Measurements from ENCODE around the gene CNOT8.
"Not testable (repeated sequence)": the region's sequence is repeated elsewhere in the genome, so short reads cannot be mapped to it uniquely, and the experiment has no call there.

The CNOT8 gene

GRCh38 chr5:154818471-154819116 is 39.8 kb upstream of the CNOT8 start:
- no peak overlapping the region for H3K4me2 ChIP-seq (ENCODE audit: low read length)
- no peak overlapping the region for H3K4me3 ChIP-seq (ENCODE audit: low read depth, low read length)
- H3K9ac ChIP-seq = no peak overlapping the region
- TF ChIP-seq, protein P1, sequence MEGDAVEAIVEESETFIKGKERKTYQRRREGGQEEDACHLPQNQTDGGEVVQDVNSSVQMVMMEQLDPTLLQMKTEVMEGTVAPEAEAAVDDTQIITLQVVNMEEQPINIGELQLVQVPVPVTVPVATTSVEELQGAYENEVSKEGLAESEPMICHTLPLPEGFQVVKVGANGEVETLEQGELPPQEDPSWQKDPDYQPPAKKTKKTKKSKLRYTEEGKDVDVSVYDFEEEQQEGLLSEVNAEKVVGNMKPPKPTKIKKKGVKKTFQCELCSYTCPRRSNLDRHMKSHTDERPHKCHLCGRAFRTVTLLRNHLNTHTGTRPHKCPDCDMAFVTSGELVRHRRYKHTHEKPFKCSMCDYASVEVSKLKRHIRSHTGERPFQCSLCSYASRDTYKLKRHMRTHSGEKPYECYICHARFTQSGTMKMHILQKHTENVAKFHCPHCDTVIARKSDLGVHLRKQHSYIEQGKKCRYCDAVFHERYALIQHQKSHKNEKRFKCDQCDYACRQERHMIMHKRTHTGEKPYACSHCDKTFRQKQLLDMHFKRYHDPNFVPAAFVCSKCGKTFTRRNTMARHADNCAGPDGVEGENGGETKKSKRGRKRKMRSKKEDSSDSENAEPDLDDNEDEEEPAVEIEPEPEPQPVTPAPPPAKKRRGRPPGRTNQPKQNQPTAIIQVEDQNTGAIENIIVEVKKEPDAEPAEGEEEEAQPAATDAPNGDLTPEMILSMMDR (IDR thresholded peaks at IDR 0.05) = no peak
- no peak overlapping the region for H2AFZ ChIP-seq
- H3K79me2 ChIP-seq = no peaks in the 10 kb centered on the region
- no peaks in the 10 kb centered on the region for H3K36me3 ChIP-seq (ENCODE audit: control insufficient read depth, insufficient read depth, low read length)
- no peaks in the 10 kb centered on the region for H3K27me3 ChIP-seq (ENCODE audit: control insufficient read depth, insufficient read depth, low read length)
- H3K27ac ChIP-seq = peak overlapping the region; percentile 33
- H3K4me1 ChIP-seq = peaks cover 5% of the 10 kb centered on the region
- no peaks in the 10 kb centered on the region for H3K9me3 ChIP-seq (ENCODE audit: control insufficient read depth, low read length)

DNA sequence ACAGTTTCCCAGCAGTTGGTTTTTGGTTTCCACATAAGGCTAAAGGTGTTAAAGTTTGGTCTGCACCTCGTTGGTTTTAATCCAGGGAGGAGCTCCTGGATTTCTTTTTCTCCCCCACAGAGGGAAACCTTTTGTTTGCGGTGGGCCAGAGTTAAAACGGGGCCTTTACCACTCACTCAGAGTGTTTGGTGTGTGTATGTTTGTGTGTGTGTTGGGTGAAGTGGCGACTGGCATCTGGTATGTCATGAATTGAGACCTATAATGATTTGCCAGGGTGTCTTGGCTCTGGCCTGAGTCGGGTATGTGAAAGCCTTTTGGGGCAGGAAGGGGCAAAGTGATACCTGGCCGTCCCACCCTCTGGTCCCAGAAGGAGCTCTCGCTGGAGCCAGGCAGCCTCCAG is 38.9 kb upstream of the CNOT8 start:
- Histone ChIP-seq H3K4me1 (peaks cover 5% of the 10 kb centered on the region), H3K36me3 (ENCODE audit: control insufficient read depth, insufficient read depth, low read length) (no peaks in the 10 kb centered on the region), H3K4me2 (ENCODE audit: low read length) (no peak overlapping the region), H3K27ac (no peak overlapping the region), H3K9me3 (ENCODE audit: control insufficient read depth, low read length) (no peaks in the 10 kb centered on the region), H3K79me2 (peaks cover 4% of the 10 kb centered on the region), H3K9ac (no peak overlapping the region), H3K27me3 (ENCODE audit: control insufficient read depth, insufficient read depth, low read length) (no peaks in the 10 kb centered on the region), H3K4me3 (ENCODE audit: low read depth, low read length) (no peak overlapping the region), H2AFZ (no peak overlapping the region)
- TF ChIP-seq, protein P1 (IDR thresholded peaks at IDR 0.05) = no peak

DNA sequence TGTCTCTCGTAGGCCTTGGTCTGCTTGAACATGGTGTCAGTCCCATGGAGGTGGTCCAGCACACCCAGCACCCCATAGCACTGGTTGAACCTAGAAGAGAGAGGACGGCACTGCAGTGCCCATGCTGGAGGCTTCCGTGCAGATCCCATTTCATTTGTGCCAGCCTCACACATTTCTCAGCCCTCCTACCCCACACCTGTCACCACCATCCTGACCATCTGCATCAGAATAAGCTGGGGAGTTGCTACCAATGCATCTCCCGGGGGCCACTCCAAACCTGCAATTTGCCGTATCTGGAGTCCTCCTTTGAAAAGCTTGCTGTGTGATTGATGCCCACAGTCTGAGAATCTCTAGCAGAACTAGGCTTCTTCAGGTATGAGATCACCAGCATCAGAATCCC is 38.0 kb upstream of the CNOT8 start:
- Histone ChIP-seq H3K9me3 (ENCODE audit: control insufficient read depth, low read length) (no peaks in the 10 kb centered on the region), H3K36me3 (ENCODE audit: control insufficient read depth, insufficient read depth, low read length) (no peaks in the 10 kb centered on the region), H3K4me3 (ENCODE audit: low read depth, low read length) (no peak overlapping the region), H2AFZ (no peak overlapping the region), H3K4me1 (peaks cover 5% of the 10 kb centered on the region), H3K79me2 (peaks cover 4% of the 10 kb centered on the region), H3K27ac (no peak overlapping the region), H3K9ac (no peak overlapping the region), H3K4me2 (ENCODE audit: low read length) (no peak overlapping the region), H3K27me3 (ENCODE audit: control insufficient read depth, insufficient read depth, low read length) (no peaks in the 10 kb centered on the region)
- TF ChIP-seq, protein P1 (IDR thresholded peaks at IDR 0.05) = no peak

DNA sequence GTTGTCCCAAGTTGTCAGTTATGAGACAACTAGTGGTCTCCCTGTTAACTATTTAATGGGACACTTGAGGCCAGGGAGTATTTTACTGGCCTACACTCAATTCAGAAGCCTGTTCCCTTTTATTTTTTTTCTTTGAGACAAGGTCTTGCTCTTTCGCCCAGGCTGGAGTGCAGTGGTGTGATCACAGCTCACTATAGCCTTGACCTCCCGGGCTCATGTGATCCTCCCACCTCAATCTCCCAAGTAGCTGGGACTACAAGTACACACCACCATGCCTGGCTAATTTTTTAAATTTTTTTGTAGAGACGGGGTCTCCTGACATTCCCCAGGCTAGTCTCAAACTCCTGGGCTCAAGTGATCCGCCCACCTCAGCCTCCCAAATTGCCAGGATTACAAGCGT is 35.5 kb upstream of the CNOT8 start:
- H3K4me1 ChIP-seq; H3K9ac ChIP-seq; H3K9me3 ChIP-seq (ENCODE audit: control insufficient read depth, low read length); H3K27ac ChIP-seq; H2AFZ ChIP-seq; H3K36me3 ChIP-seq (ENCODE audit: control insufficient read depth, insufficient read depth, low read length); H3K4me2 ChIP-seq (ENCODE audit: low read length); H3K4me3 ChIP-seq (ENCODE audit: low read depth, low read length); H3K79me2 ChIP-seq; H3K27me3 ChIP-seq (ENCODE audit: control insufficient read depth, insufficient read depth, low read length): not testable (repeated sequence)

DNA sequence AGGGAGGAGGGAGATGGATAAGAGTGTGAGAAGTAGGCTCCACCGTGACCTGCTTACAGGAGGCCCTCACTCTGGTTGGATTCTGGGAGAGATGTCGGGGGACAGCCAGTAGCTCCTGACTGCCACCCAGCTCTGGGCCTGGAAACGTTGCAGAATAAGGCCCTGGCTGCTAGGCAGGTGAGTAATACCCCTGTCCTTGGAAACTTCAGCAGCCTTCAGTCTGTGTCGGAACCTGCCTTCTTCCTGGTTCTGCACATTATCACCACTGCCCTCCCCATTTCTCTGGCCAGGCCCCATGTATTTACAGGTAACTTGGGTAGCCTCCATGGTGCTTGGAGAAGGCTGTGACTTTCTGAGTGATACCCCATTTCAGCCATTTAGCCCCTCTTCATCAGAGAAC is 34.8 kb upstream of the CNOT8 start:
- no peak overlapping the region for H3K9ac ChIP-seq
- no peak overlapping the region for H3K4me3 ChIP-seq (ENCODE audit: low read depth, low read length)
- H3K79me2 ChIP-seq = peaks cover 4% of the 10 kb centered on the region
- no peaks in the 10 kb centered on the region for H3K9me3 ChIP-seq (ENCODE audit: control insufficient read depth, low read length)
- H2AFZ ChIP-seq = no peak overlapping the region
- H3K27ac ChIP-seq = no peak overlapping the region
- H3K4me1 ChIP-seq = no peaks in the 10 kb centered on the region
- TF ChIP-seq, protein P1 (IDR thresholded peaks at IDR 0.05) = no peak
- H3K27me3 ChIP-seq (ENCODE audit: control insufficient read depth, insufficient read depth, low read length) = no peaks in the 10 kb centered on the region
- no peak overlapping the region for H3K4me2 ChIP-seq (ENCODE audit: low read length)
- H3K36me3 ChIP-seq (ENCODE audit: control insufficient read depth, insufficient read depth, low read length) = no peaks in the 10 kb centered on the region

Measured in parathyroid adenoma (tissue), 2 donors.